IMR-90 (cell line): ENCODE measurements around the gene ERC2. TPM values are rescaled to one million over a fixed set of nuclear protein-coding genes. Genes with fewer than 3 reads are reported as not detected.

Experiments
- ATAC-seq: fragments of 200-7000 bp; cut with Tn5 transposase; 2 replicates; pipeline ENCODE4 v1.9.1; 2020; ENCODE audit warnings: low read depth, mild to moderate bottlenecking, moderate library complexity
- BruUV-seq: library from RNA; stranded (reverse); fragments of 400-500 nt; replicated peaks from 2 replicates; lab custom pipeline; 2021; lab: Mats Ljungman, UMichigan
- CTCF ChIA-PET: fragments of 300-600 bp; formaldehyde crosslinking; extraction: SDS; loops from one replicate; lab custom pipeline; 2021; ENCODE audit warnings: antibody characterized with exemption; lab: Yijun Ruan, JAX
- POLR2A ChIA-PET: fragments of 300-600 bp; sonication (Branson Sonifier 250); formaldehyde crosslinking; loops from one replicate; lab custom pipeline; 2022; ENCODE audit warnings: antibody characterized with exemption; ENCODE audit not compliant: unreplicated experiment; lab: Charles Lee
- DNase-seq: peaks from one replicate; pipeline ENCODE4 v3.0.0; 2013
- H2AFZ ChIP-seq: replicated peaks from 2 replicates; pipeline ENCODE3; 2013; ENCODE audit warnings: low read length, mild to moderate bottlenecking; ENCODE audit not compliant: poor library complexity
- H2AK5ac ChIP-seq: 2 replicates; pipeline ENCODE4 v1.6.1; 2013; ENCODE audit warnings: low read depth, low read length, inconsistent platforms
- H2AK9ac ChIP-seq: replicated peaks from 2 replicates; pipeline ENCODE3; 2013; ENCODE audit warnings: mild to moderate bottlenecking, low read depth, low read length, moderate library complexity; ENCODE audit not compliant: poor library complexity
- H2BK120ac ChIP-seq: 2 replicates; pipeline ENCODE4 v1.6.1; 2013; ENCODE audit warnings: low read depth, low read length, inconsistent platforms
- H2BK15ac ChIP-seq: 3 replicates; pipeline ENCODE4 v1.6.1; 2013; ENCODE audit warnings: low read depth, low read length, inconsistent platforms
- H2BK20ac ChIP-seq: 2 replicates; pipeline ENCODE4 v1.6.1; 2013; ENCODE audit warnings: low read depth, mild to moderate bottlenecking, inconsistent platforms, low read length, moderate library complexity
- H2BK5ac ChIP-seq: 2 replicates; pipeline ENCODE4 v1.6.1; 2013; ENCODE audit warnings: mild to moderate bottlenecking, low read depth, low read length, inconsistent platforms; ENCODE audit not compliant: poor library complexity, severe bottlenecking
- H3K14ac ChIP-seq: replicated peaks from 2 replicates; pipeline ENCODE4 v1.6.1; 2013; ENCODE audit warnings: low read depth, low read length, inconsistent platforms
- H3K18ac ChIP-seq: 2 replicates; pipeline ENCODE4 v1.6.1; 2013; ENCODE audit warnings: low read depth, low read length, control low read depth
- H3K23ac ChIP-seq: 2 replicates; pipeline ENCODE4 v1.6.1; 2013; ENCODE audit warnings: low read depth, low read length, inconsistent platforms
- H3K27ac ChIP-seq: 2 replicates; pipeline ENCODE4 v1.5.1; 2013; ENCODE audit warnings: mild to moderate bottlenecking, control low read depth, low read length; ENCODE audit not compliant: insufficient read depth
- H3K27me3 ChIP-seq: 2 replicates; pipeline ENCODE4 v1.6.1; 2013; ENCODE audit warnings: low read length; ENCODE audit not compliant: control insufficient read depth, insufficient read depth
- H3K36me3 ChIP-seq: 2 replicates; pipeline ENCODE4 v1.6.1; 2013; ENCODE audit warnings: low read length, mixed read lengths; ENCODE audit not compliant: control insufficient read depth, insufficient read depth
- H3K4ac ChIP-seq: 2 replicates; pipeline ENCODE4 v1.6.1; 2013; ENCODE audit warnings: low read depth, low read length, inconsistent platforms
- H3K4me1 ChIP-seq: 2 replicates; pipeline ENCODE4 v1.6.1; 2013; ENCODE audit warnings: low read length, mixed read lengths; ENCODE audit not compliant: control insufficient read depth, insufficient read depth
- H3K4me2 ChIP-seq: 2 replicates; pipeline ENCODE4 v1.6.1; 2013; ENCODE audit warnings: low read depth, mild to moderate bottlenecking, control low read depth, low read length, moderate library complexity
- H3K4me3 ChIP-seq: 2 replicates; pipeline ENCODE4 v1.5.1; 2013; ENCODE audit warnings: low read depth, mild to moderate bottlenecking, control low read depth, low read length, moderate library complexity; ENCODE audit not compliant: insufficient read depth
- H3K56ac ChIP-seq: 2 replicates; pipeline ENCODE4 v1.6.1; 2013; ENCODE audit warnings: low read length, inconsistent platforms; ENCODE audit not compliant: insufficient read depth; ENCODE audit errors: extremely low read depth
- H3K79me1 ChIP-seq, 2 experiments: 2 replicates each; pipeline ENCODE4 v1.6.1; 2013; ENCODE audit warnings: low read length in 2 of 2, inconsistent platforms in 1 of 2, low read depth in 1 of 2
- H3K9ac ChIP-seq: 2 replicates; pipeline ENCODE4 v1.6.1; 2013; ENCODE audit warnings: low read depth, low read length, control low read depth
- H3K9me1 ChIP-seq: 2 replicates; pipeline ENCODE4 v1.6.1; 2013; ENCODE audit warnings: low read length, inconsistent platforms; ENCODE audit not compliant: insufficient read depth
- H3K9me3 ChIP-seq: 2 replicates; pipeline ENCODE4 v1.6.1; 2013; ENCODE audit warnings: low read length; ENCODE audit not compliant: control insufficient read depth, insufficient read depth
- H4K20me1 ChIP-seq: 2 replicates; pipeline ENCODE4 v1.6.1; 2013; ENCODE audit warnings: low read length, inconsistent platforms; ENCODE audit not compliant: insufficient read depth
- H4K5ac ChIP-seq: 2 replicates; pipeline ENCODE4 v1.6.1; 2013; ENCODE audit warnings: mild to moderate bottlenecking, low read depth, low read length, control low read depth
- H4K8ac ChIP-seq, 2 experiments: 2 replicates each; pipeline ENCODE4 v1.6.1; 2013; ENCODE audit warnings: low read depth in 2 of 2, low read length in 2 of 2, control low read depth in 1 of 2, inconsistent platforms in 1 of 2
- H4K91ac ChIP-seq: 2 replicates; pipeline ENCODE4 v1.6.1; 2013; ENCODE audit warnings: low read depth, low read length, inconsistent platforms; ENCODE audit not compliant: insufficient read depth
- BHLHE40 ChIP-seq: fragments of 150-350 bp; IDR thresholded peaks from 2 replicates; pipeline ENCODE4 v1.6.1; 2016; ENCODE audit warnings: mild to moderate bottlenecking, low read depth, low read length
- CEBPB ChIP-seq: IDR thresholded peaks from 2 replicates; pipeline ENCODE4 v1.6.1; 2012; ENCODE audit warnings: low read depth, low read length, improper control_type of control experiment
- CHD1 ChIP-seq: IDR thresholded peaks from 2 replicates; pipeline ENCODE4 v1.6.1; 2012; ENCODE audit warnings: low read depth, low read length, improper control_type of control experiment
- FOS ChIP-seq: fragments of 150-350 bp; IDR thresholded peaks from 2 replicates; pipeline ENCODE4 v1.6.1; 2016; ENCODE audit warnings: low read depth, low read length
- MAFK ChIP-seq: IDR thresholded peaks from 2 replicates; pipeline ENCODE4 v1.6.1; 2012; ENCODE audit warnings: low read depth, low read length, improper control_type of control experiment
- MAZ ChIP-seq: IDR thresholded peaks from 2 replicates; pipeline ENCODE4 v1.6.1; 2012; ENCODE audit warnings: low read depth, mild to moderate bottlenecking, low read length, improper control_type of control experiment, moderate library complexity, borderline replicate concordance
- MXI1 ChIP-seq: IDR thresholded peaks from 2 replicates; pipeline ENCODE4 v1.6.1; 2012; ENCODE audit warnings: low read depth, mild to moderate bottlenecking, low read length, moderate library complexity, borderline replicate concordance
- NFE2L2 ChIP-seq: fragments of 150-350 bp; IDR thresholded peaks from 2 replicates; pipeline ENCODE4 v1.6.1; 2016; ENCODE audit warnings: low read depth, mild to moderate bottlenecking, low read length
- POLR2A ChIP-seq: IDR thresholded peaks from 2 replicates; pipeline ENCODE4 v1.6.1; 2012; ENCODE audit warnings: mild to moderate bottlenecking, low read depth, low read length
- RAD21 ChIP-seq: IDR thresholded peaks from 2 replicates; pipeline ENCODE4 v1.6.1; 2012; ENCODE audit warnings: low read length, improper control_type of control experiment
- RCOR1 ChIP-seq: IDR thresholded peaks from 2 replicates; pipeline ENCODE4 v1.6.1; 2012; ENCODE audit warnings: mild to moderate bottlenecking, low read length, improper control_type of control experiment; ENCODE audit not compliant: insufficient replicate concordance
- RFX5 ChIP-seq: IDR thresholded peaks from 2 replicates; pipeline ENCODE4 v1.8.0; 2012; ENCODE audit warnings: low read depth, mild to moderate bottlenecking, low read length, moderate library complexity
- SMC3 ChIP-seq: fragments of 150-350 bp; IDR thresholded peaks from 2 replicates; pipeline ENCODE4 v1.6.1; 2016; ENCODE audit warnings: low read depth, mild to moderate bottlenecking, antibody characterized with exemption, low read length, moderate library complexity
- WGBS, 2 experiments: methylation state at CpG; one replicate each; pipeline versions ENCODE4 v1.1.5 to v1.1.7; 2013; ENCODE audit warnings: missing lambda C conversion rate in 2 of 2; ENCODE audit not compliant: insufficient read length in 1 of 2; ENCODE audit errors: extremely low coverage in 2 of 2; 5-methylcytosine and 5-hydroxymethylcytosine counted together
- dilution Hi-C: fragments of 300-500 bp; cut with HindIII; formaldehyde crosslinking; loops from one replicate; pipeline ENCODE4 v1.14.3; 2018; ENCODE audit warnings: low sequenced_read_pairs; ENCODE audit not compliant: unreplicated experiment
- in situ Hi-C: fragments of 300-500 bp; cut with MboI; formaldehyde crosslinking; loops from 3 replicates; pipeline ENCODE4 v1.14.3; 2019; ENCODE audit warnings: low sequenced_read_pairs, inconsistent platforms, mixed read lengths
- intact Hi-C: fragments of 100-400 bp; cut with micrococcal nuclease; formaldehyde crosslinking; loops from 2 replicates; pipeline ENCODE4 v1.10.0; 2022
- polyA plus RNA-seq, 3 experiments: library from polyadenylated mRNA; depleted of rRNA; stranded (reverse); fragments of >200 nt; gene quantifications; 2 replicates each; pipeline ENCODE4 v1.2.3, GENCODE V29; 2012; ENCODE audit warnings: low replicate concordance in 1 of 3
- total RNA-seq: library from RNA; depleted of rRNA; stranded (reverse); fragments of >200 nt; gene quantifications from 2 replicates; pipeline ENCODE4 v1.2.3, GENCODE V29; 2012
- TF ChIP-seq, protein P1 (sequence below): fragments of 150-350 bp; IDR thresholded peaks from 2 replicates; pipeline ENCODE4 v1.6.1; 2017; ENCODE audit warnings: mild to moderate bottlenecking, antibody characterized with exemption, low read length, low read depth
- TF ChIP-seq, protein P2 (sequence below): conservative IDR thresholded peaks from 2 replicates; pipeline ENCODE4 v1.5.1; 2012; ENCODE audit warnings: mild to moderate bottlenecking, low read depth, low read length, improper control_type of control experiment
- TF ChIP-seq, protein P3 (sequence below): fragments of 150-350 bp; IDR thresholded peaks from 2 replicates; pipeline ENCODE4 v1.6.1; 2016; ENCODE audit warnings: low read depth, mild to moderate bottlenecking, low read length, moderate library complexity, borderline replicate concordance

ERC2 gene
- total and polyA plus RNA-seq, 2 of the 4 experiments (the other 2 are of a cell fraction): 0.17 to 0.18 TPM

DNA sequence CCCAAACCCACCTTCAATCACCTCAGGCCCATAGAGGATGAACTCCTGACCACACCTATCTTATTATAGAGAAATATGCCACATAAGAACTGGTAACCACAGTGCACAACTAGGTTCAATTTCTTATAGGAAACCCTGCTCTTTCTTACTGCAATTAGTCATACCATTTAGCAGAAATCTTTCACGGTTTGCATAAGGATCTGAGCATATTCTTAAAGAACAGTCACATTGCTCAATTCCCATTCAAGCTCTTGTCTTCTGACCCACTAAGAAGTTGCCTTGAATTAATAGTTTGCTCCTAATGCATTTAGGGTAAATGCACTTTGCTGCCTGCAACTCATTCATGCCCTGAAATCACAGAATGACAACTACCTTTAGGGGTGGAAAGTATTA is 9.2 kb downstream of the ERC2 start:
- ChIA-PET CTCF (interaction anchor here (0.6 kb wide), 1 partner anchor 352 kb away, joined by 4 read pairs; no protein-coding TSS in a partner anchor), POLR2A (no interaction called here)
- Histone ChIP-seq H3K9ac (no peak overlapping the region), H4K20me1 (no peaks in the 10 kb centered on the region), H3K4me3 (no peak overlapping the region), H2BK120ac (no peak overlapping the region), H2AK5ac (no peak overlapping the region), H2BK5ac (no peak overlapping the region), H3K9me1 (no peaks in the 10 kb centered on the region), H3K79me1 (no peaks in the 10 kb centered on the region), H2BK20ac (no peak overlapping the region), H3K18ac (no peak overlapping the region), H2AK9ac (no peak overlapping the region), H3K9me3 (no peaks in the 10 kb centered on the region), H3K4me2 (no peak overlapping the region), H3K14ac (no peak overlapping the region), H3K23ac (no peak overlapping the region), H4K5ac (no peak overlapping the region), H3K56ac (no peak overlapping the region), H3K4ac (no peak overlapping the region), H3K27me3 (no peaks in the 10 kb centered on the region), H3K27ac (no peak overlapping the region), H2BK15ac (no peak overlapping the region), H4K91ac (no peak overlapping the region), H3K36me3 (no peaks in the 10 kb centered on the region), H2AFZ (no peak overlapping the region), H4K8ac (no peak overlapping the region), H3K4me1 (no peaks in the 10 kb centered on the region)
- TF ChIP-seq RCOR1 (no peak), FOS (no peak), CEBPB (no peak), NFE2L2 (no peak), MAZ (no peak), RAD21 (no peak), MXI1 (no peak), SMC3 (no peak), CHD1 (no peak), RFX5 (no peak), POLR2A (no peak), BHLHE40 (no peak), MAFK (no peak)
- TF ChIP-seq, protein P1, sequence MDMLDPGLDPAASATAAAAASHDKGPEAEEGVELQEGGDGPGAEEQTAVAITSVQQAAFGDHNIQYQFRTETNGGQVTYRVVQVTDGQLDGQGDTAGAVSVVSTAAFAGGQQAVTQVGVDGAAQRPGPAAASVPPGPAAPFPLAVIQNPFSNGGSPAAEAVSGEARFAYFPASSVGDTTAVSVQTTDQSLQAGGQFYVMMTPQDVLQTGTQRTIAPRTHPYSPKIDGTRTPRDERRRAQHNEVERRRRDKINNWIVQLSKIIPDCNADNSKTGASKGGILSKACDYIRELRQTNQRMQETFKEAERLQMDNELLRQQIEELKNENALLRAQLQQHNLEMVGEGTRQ: no peak
- TF ChIP-seq, protein P2, sequence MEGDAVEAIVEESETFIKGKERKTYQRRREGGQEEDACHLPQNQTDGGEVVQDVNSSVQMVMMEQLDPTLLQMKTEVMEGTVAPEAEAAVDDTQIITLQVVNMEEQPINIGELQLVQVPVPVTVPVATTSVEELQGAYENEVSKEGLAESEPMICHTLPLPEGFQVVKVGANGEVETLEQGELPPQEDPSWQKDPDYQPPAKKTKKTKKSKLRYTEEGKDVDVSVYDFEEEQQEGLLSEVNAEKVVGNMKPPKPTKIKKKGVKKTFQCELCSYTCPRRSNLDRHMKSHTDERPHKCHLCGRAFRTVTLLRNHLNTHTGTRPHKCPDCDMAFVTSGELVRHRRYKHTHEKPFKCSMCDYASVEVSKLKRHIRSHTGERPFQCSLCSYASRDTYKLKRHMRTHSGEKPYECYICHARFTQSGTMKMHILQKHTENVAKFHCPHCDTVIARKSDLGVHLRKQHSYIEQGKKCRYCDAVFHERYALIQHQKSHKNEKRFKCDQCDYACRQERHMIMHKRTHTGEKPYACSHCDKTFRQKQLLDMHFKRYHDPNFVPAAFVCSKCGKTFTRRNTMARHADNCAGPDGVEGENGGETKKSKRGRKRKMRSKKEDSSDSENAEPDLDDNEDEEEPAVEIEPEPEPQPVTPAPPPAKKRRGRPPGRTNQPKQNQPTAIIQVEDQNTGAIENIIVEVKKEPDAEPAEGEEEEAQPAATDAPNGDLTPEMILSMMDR: no peak
- TF ChIP-seq, protein P3, sequence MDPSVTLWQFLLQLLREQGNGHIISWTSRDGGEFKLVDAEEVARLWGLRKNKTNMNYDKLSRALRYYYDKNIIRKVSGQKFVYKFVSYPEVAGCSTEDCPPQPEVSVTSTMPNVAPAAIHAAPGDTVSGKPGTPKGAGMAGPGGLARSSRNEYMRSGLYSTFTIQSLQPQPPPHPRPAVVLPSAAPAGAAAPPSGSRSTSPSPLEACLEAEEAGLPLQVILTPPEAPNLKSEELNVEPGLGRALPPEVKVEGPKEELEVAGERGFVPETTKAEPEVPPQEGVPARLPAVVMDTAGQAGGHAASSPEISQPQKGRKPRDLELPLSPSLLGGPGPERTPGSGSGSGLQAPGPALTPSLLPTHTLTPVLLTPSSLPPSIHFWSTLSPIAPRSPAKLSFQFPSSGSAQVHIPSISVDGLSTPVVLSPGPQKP: no peak
- ATAC-seq: no peak
- WGBS, 2 experiments: no CpG with 5 or more reads among the region's 1 CpG
- DNase-seq: no peak
- dilution Hi-C loops (no loop called here), in situ Hi-C loops (no loop called here), intact Hi-C loops (no loop called here)
- no TSS peak for BruUV-seq
